HepG2 (cell line): Measurements from ENCODE around the gene SMC6. TPM values are rescaled to one million over a fixed set of nuclear protein-coding genes. Genes with fewer than 3 reads are reported as not detected.
A peak's percentile ranks its signal among the peaks of the same experiment; 100 is the strongest.

Experiments used
- ARHGAP35 ChIP-seq: sonication (generic); formaldehyde crosslinking; IDR thresholded peaks from 2 replicates; pipeline ENCODE4 v1.9.0; 2022; ENCODE audit warnings: mild to moderate bottlenecking, inconsistent platforms, moderate library complexity, missing genetic modification reagents, borderline replicate concordance
- ATF6 ChIP-seq: sonication (generic); formaldehyde crosslinking; conservative IDR thresholded peaks from 2 replicates; pipeline ENCODE4 v1.4.0; 2020; ENCODE audit warnings: missing genetic modification reagents
- MAZ ChIP-seq, 2 experiments: sonication (generic) in 1 of 2; formaldehyde crosslinking in 1 of 2; IDR thresholded peaks; 2 replicates each; pipeline versions ENCODE4 v1.5.0 to v1.6.1; 2012 to 2020; ENCODE audit warnings: low read depth in 2 of 2, mild to moderate bottlenecking in 2 of 2, borderline replicate concordance in 1 of 2, improper control_type of control experiment in 1 of 2, low read length in 1 of 2, missing genetic modification reagents in 1 of 2, moderate library complexity in 1 of 2
- MYNN ChIP-seq: sonication (generic); formaldehyde crosslinking; IDR thresholded peaks from 2 replicates; pipeline ENCODE4 v1.4.0; 2020; ENCODE audit warnings: mild to moderate bottlenecking, low read depth, missing genetic modification reagents
- NFE2L2 ChIP-seq: fragments of 150-350 bp; IDR thresholded peaks from 2 replicates; pipeline ENCODE4 v1.6.1; 2014; ENCODE audit warnings: low read length
- PITX1 ChIP-seq: sonication (generic); formaldehyde crosslinking; IDR thresholded peaks from 2 replicates; pipeline ENCODE4 v1.5.1; 2020; ENCODE audit warnings: mild to moderate bottlenecking, missing genetic modification reagents
- SOX13 ChIP-seq, 3 experiments: fragments of 450-650 bp in 1 of 3; sonication (generic) in 1 of 3; formaldehyde crosslinking in 1 of 3; IDR thresholded peaks in 2 of 3; conservative IDR thresholded peaks in 1 of 3; 2 replicates each; pipeline versions ENCODE4 v1.5.0 to v1.6.1; 2016 to 2020; ENCODE audit warnings: antibody characterized with exemption in 1 of 3, mild to moderate bottlenecking in 1 of 3, missing compliant biosample characterization in 1 of 3, missing genetic modification reagents in 1 of 3, moderate library complexity in 1 of 3
- SP2 ChIP-seq: sonication (generic); formaldehyde crosslinking; IDR thresholded peaks from 2 replicates; pipeline ENCODE4 v1.5.1; 2020; ENCODE audit warnings: mild to moderate bottlenecking, missing genetic modification reagents
- U2AF2 ChIP-seq: fragments of 200-400 bp; formaldehyde crosslinking; IDR thresholded peaks from 2 replicates; pipeline ENCODE4 v1.6.1; 2017; ENCODE audit warnings: low read depth, mild to moderate bottlenecking, low read length
- WIZ ChIP-seq: sonication (generic); formaldehyde crosslinking; IDR thresholded peaks from 2 replicates; pipeline ENCODE4 v1.5.1; 2020; ENCODE audit warnings: mild to moderate bottlenecking, missing genetic modification reagents
- ZBTB37 ChIP-seq: sonication (generic); formaldehyde crosslinking; IDR thresholded peaks from 2 replicates; pipeline ENCODE4 v1.4.0; 2020; ENCODE audit warnings: mild to moderate bottlenecking, missing genetic modification reagents
- ZFP36L1 ChIP-seq: sonication (generic); formaldehyde crosslinking; IDR thresholded peaks from 2 replicates; pipeline ENCODE4 v1.8.0; 2022; ENCODE audit warnings: mild to moderate bottlenecking, missing genetic modification reagents, moderate library complexity
- ZNF180 ChIP-seq: sonication (generic); formaldehyde crosslinking; IDR thresholded peaks from 2 replicates; pipeline ENCODE4 v1.4.0; 2020; ENCODE audit warnings: low read depth, missing genetic modification reagents, borderline replicate concordance
- ZNF205 ChIP-seq: IDR thresholded peaks from 2 replicates; pipeline ENCODE4 v1.6.1; 2018; ENCODE audit warnings: missing biosample characterization, missing genetic modification reagents
- ZNF232 ChIP-seq: sonication (generic); formaldehyde crosslinking; IDR thresholded peaks from 2 replicates; pipeline ENCODE4 v1.4.0; 2020; ENCODE audit warnings: missing genetic modification reagents, borderline replicate concordance
- ZNF251 ChIP-seq: sonication (generic); formaldehyde crosslinking; IDR thresholded peaks from 2 replicates; pipeline ENCODE4 v1.9.0; 2021; ENCODE audit warnings: mild to moderate bottlenecking, missing genetic modification reagents
- ZNF264 ChIP-seq: sonication (generic); formaldehyde crosslinking; IDR thresholded peaks from 2 replicates; pipeline ENCODE4 v1.4.0; 2020; ENCODE audit warnings: missing genetic modification reagents
- ZNF292 ChIP-seq: sonication (generic); formaldehyde crosslinking; IDR thresholded peaks from 2 replicates; pipeline ENCODE4 v1.8.1; 2022; ENCODE audit warnings: mild to moderate bottlenecking, low read depth, missing genetic modification reagents, borderline replicate concordance
- ZNF552 ChIP-seq: sonication (generic); formaldehyde crosslinking; IDR thresholded peaks from 2 replicates; pipeline ENCODE4 v1.9.0; 2022; ENCODE audit warnings: missing genetic modification reagents, mild to moderate bottlenecking, borderline replicate concordance
- polyA plus RNA-seq, 8 experiments: library from polyadenylated mRNA; depleted of rRNA in 3 of 8; stranded (reverse) in 7 of 8; unstranded in 1 of 8; fragments of >200 nt; fragmentation: Illumina TruSeq in 4 of 8; extraction: Trizol in 4 of 8; gene quantifications; 2 replicates each; pipeline versions ENCODE4 v1.2.1 to v1.2.3, GENCODE V29; 2011 to 2016; ENCODE audit warnings: low read depth in 4 of 8, missing spikeins in 1 of 8, mixed read lengths in 1 of 8; ENCODE audit not compliant: insufficient read depth in 1 of 8
- total RNA-seq, 5 experiments: library from RNA; depleted of rRNA; stranded (reverse); fragments of >200 nt; fragmentation: Illumina TruSeq; extraction: Trizol; gene quantifications; 2 replicates each; pipeline ENCODE4 v1.2.3, GENCODE V29; 2016; ENCODE audit warnings: low read depth in 1 of 5
- TF ChIP-seq, protein P1 (sequence below): sonication (generic); formaldehyde crosslinking; IDR thresholded peaks from 2 replicates; pipeline ENCODE4 v1.8.0; 2022; ENCODE audit warnings: low read depth, missing genetic modification reagents
- TF ChIP-seq, protein P2 (sequence below): sonication (generic); formaldehyde crosslinking; IDR thresholded peaks from 2 replicates; pipeline ENCODE4 v1.5.1; 2020; ENCODE audit warnings: mild to moderate bottlenecking, missing genetic modification reagents, moderate library complexity

Gene SMC6
- total and polyA plus RNA-seq, 2 of the 13 experiments (the other 11 are each of a cell fraction or from before 2014, with no cell fraction given) = 18.9 to 55.3 TPM

- TF ChIP-seq ATF6 (CRISPR knock-in tag) = 0 out of 2 replicates have a peak, but pooled peaks have one; percentile 55
- TF ChIP-seq PITX1 = no peak
- TF ChIP-seq, protein P1, sequence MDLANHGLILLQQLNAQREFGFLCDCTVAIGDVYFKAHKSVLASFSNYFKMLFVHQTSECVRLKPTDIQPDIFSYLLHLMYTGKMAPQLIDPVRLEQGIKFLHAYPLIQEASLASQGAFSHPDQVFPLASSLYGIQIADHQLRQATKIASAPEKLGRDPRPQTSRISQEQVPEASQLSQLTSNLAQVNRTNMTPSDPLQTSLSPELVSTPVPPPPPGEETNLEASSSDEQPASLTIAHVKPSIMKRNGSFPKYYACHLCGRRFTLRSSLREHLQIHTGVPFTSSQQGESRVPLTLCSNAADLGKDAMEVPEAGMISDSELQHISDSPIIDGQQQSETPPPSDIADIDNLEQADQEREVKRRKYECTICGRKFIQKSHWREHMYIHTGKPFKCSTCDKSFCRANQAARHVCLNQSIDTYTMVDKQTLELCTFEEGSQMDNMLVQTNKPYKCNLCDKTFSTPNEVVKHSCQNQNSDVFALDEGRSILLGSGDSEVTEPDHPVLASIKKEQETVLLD (CRISPR knock-in tag) = peak; percentile 79
- no peak for TF ChIP-seq ZNF251 (CRISPR knock-in tag)
- TF ChIP-seq, protein P2, sequence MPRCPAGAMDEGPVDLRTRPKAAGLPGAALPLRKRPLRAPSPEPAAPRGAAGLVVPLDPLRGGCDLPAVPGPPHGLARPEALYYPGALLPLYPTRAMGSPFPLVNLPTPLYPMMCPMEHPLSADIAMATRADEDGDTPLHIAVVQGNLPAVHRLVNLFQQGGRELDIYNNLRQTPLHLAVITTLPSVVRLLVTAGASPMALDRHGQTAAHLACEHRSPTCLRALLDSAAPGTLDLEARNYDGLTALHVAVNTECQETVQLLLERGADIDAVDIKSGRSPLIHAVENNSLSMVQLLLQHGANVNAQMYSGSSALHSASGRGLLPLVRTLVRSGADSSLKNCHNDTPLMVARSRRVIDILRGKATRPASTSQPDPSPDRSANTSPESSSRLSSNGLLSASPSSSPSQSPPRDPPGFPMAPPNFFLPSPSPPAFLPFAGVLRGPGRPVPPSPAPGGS (CRISPR knock-in tag) = peak; percentile 2; the same call in 1 of the 2 replicates
- TF ChIP-seq ZNF552 = no peak
- no peak for TF ChIP-seq ZNF264
- TF ChIP-seq U2AF2 = 0 out of 2 replicates have a peak, but pooled peaks have one; percentile 28
- TF ChIP-seq NFE2L2 = no peak
- TF ChIP-seq ZNF292 (CRISPR knock-in tag) = no peak; the same call in 1 of the 2 replicates
- TF ChIP-seq ZNF232 = no peak
- TF ChIP-seq SOX13 (IDR thresholded peaks at IDR 0.05) = no peak
- TF ChIP-seq SOX13 (CRISPR knock-in tag; conservative IDR thresholded peaks at IDR 0.05 in 1 of 2, IDR thresholded peaks at IDR 0.05 in 1 of 2) = no peak
- TF ChIP-seq WIZ = no peak
- TF ChIP-seq MYNN = no peak
- TF ChIP-seq ZNF180 (CRISPR knock-in tag) = no peak
- TF ChIP-seq SP2 (CRISPR knock-in tag) = peak; percentile 87
- TF ChIP-seq ZFP36L1 (CRISPR knock-in tag) = peak; percentile 10; the same call in 1 of the 2 replicates
- no peak; the same call in 1 of the 2 replicates for TF ChIP-seq MAZ (IDR thresholded peaks at IDR 0.05; ENCODE audit: borderline replicate concordance, low read depth, low read length)
- TF ChIP-seq MAZ (CRISPR knock-in tag; IDR thresholded peaks at IDR 0.05; ENCODE audit: low read depth) = 0 out of 2 replicates have a peak, but pooled peaks have one; percentile 26
- TF ChIP-seq ZBTB37 (CRISPR knock-in tag) = 0 out of 2 replicates have a peak, but pooled peaks have one; percentile 22
- 0 out of 2 replicates have a peak, but pooled peaks have one; percentile 10 for TF ChIP-seq ZNF205
- TF ChIP-seq ARHGAP35 (CRISPR knock-in tag) = no peak
Observed at GRCh38 chr2:17753803-17754663, at the start of gene SMC6, which contains the start of gene GEN1 (continued).
